A549 (cell line): Measurements from ENCODE around the gene NARS2. TPM values are rescaled to one million over a fixed set of nuclear protein-coding genes. Genes with fewer than 3 reads are reported as not detected.

Experiments used
- ATAC-seq, 2 experiments: fragments of 200-7000 bp in 1 of 2; fragments of >200 bp in 1 of 2; cut with Nextera tagmentation in 1 of 2; cut with Tn5 transposase in 1 of 2; 3 replicates each; pipeline versions ENCODE4 v1.8.0 to v1.9.1; 2018 to 2020; ENCODE audit warnings: mild to moderate bottlenecking in 1 of 2, moderate library complexity in 1 of 2
- CTCF ChIA-PET: fragments of 300-600 bp; sonication (Branson Sonifier 250); formaldehyde crosslinking; extraction: SDS; loops from one replicate; lab custom pipeline; 2021; ENCODE audit warnings: antibody characterized with exemption, inconsistent platforms; lab: Yijun Ruan, JAX
- POLR2A ChIA-PET: fragments of 350-600 bp; formaldehyde crosslinking; extraction: SDS; loops from one replicate; lab custom pipeline; 2021; ENCODE audit warnings: antibody characterized with exemption, inconsistent platforms; lab: Yijun Ruan, JAX
- DNase-seq, 2 experiments: peaks; one replicate each; pipeline versions ENCODE4 v3.0.0 to v3.0.0-alpha.2; 2011 to 2016; ENCODE audit warnings: low read depth in 1 of 2, low spot score in 1 of 2
- FAIRE-seq: peaks from 2 replicates; lab custom pipeline; 2011; peaks lifted over from hg19 to GRCh38; lab: Jason Lieb, UNC
- H3K27ac ChIP-seq, 2 experiments: fragments of >200 bp; sonication (Bioruptor Twin); formaldehyde crosslinking; 3 replicates each; pipeline ENCODE4 v1.5.1; 2016 to 2017
- H3K4me1 ChIP-seq: fragments of >200 bp; sonication (Bioruptor Twin); formaldehyde crosslinking; 3 replicates; pipeline ENCODE4 v1.6.1; 2016
- H3K4me2 ChIP-seq: fragments of >200 bp; sonication (Bioruptor Twin); formaldehyde crosslinking; 3 replicates; pipeline ENCODE4 v1.6.1; 2016
- H3K4me3 ChIP-seq: fragments of >200 bp; sonication (Bioruptor Twin); formaldehyde crosslinking; 3 replicates; pipeline ENCODE4 v1.5.1; 2016
- H3K9me3 ChIP-seq: fragments of >200 bp; sonication (Bioruptor Twin); formaldehyde crosslinking; 3 replicates; pipeline ENCODE4 v1.6.1; 2016
- BHLHE40 ChIP-seq: IDR thresholded peaks from 2 replicates; pipeline ENCODE4 v1.6.1; 2012; ENCODE audit warnings: low read depth, low read length, inconsistent platforms
- CBX8 ChIP-seq: fragments of 200-600 bp; sonication (generic); IDR thresholded peaks from 2 replicates; pipeline ENCODE4 v1.6.1; 2016
- CHD2 ChIP-seq: fragments of 150-350 bp; IDR thresholded peaks from 2 replicates; pipeline ENCODE4 v1.6.1; 2014; ENCODE audit warnings: low read length; ENCODE audit not compliant: partially characterized antibody
- EHMT2 ChIP-seq: fragments of 200-600 bp; sonication (generic); IDR thresholded peaks from 2 replicates; pipeline ENCODE4 v1.6.1; 2016; ENCODE audit warnings: antibody characterized with exemption, low read depth, mild to moderate bottlenecking, moderate library complexity
- FOSB ChIP-seq: fragments of 250-450 bp; sonication (Bioruptor Pico); IDR thresholded peaks from 2 replicates; pipeline ENCODE4 v1.5.0; 2020; ENCODE audit warnings: mild to moderate bottlenecking, moderate library complexity
- FOXS1 ChIP-seq: fragments of 250-450 bp; sonication (Bioruptor Pico); IDR thresholded peaks from 2 replicates; pipeline ENCODE4 v1.5.0; 2020; ENCODE audit warnings: mild to moderate bottlenecking, moderate library complexity
- GATA3 ChIP-seq: IDR thresholded peaks from 2 replicates; pipeline ENCODE4 v1.6.1; 2012; ENCODE audit warnings: borderline replicate concordance
- HEYL ChIP-seq: fragments of 250-450 bp; sonication (Bioruptor Pico); IDR thresholded peaks from 2 replicates; pipeline ENCODE4 v1.8.0; 2021; ENCODE audit warnings: mild to moderate bottlenecking, moderate library complexity
- HOXA7 ChIP-seq: fragments of 250-450 bp; sonication (Bioruptor Pico); IDR thresholded peaks from 2 replicates; pipeline ENCODE4 v1.5.0; 2020; ENCODE audit warnings: mild to moderate bottlenecking, moderate library complexity
- HOXB13 ChIP-seq: fragments of 250-450 bp; sonication (Bioruptor Pico); IDR thresholded peaks from 2 replicates; pipeline ENCODE4 v1.5.0; 2020; ENCODE audit warnings: low read depth, mild to moderate bottlenecking, moderate library complexity
- JUN ChIP-seq, 2 experiments: fragments of >200 bp; sonication (Bioruptor Twin); formaldehyde crosslinking; IDR thresholded peaks; 2 replicates in 1 of 2; 3 replicates in 1 of 2; pipeline ENCODE4 v1.6.1; 2016 to 2017
- KDM1A ChIP-seq: fragments of 200-600 bp; sonication (generic); IDR thresholded peaks from 2 replicates; pipeline ENCODE4 v1.6.1; 2016; ENCODE audit warnings: low read depth, mild to moderate bottlenecking
- NFE2L2 ChIP-seq: fragments of 150-350 bp; conservative IDR thresholded peaks from 2 replicates; pipeline ENCODE4 v1.6.1; 2014; ENCODE audit warnings: low read length
- PHF8 ChIP-seq: fragments of 200-600 bp; sonication (generic); IDR thresholded peaks from 2 replicates; pipeline ENCODE4 v1.6.1; 2016; ENCODE audit warnings: low read depth, mild to moderate bottlenecking, antibody characterized with exemption, moderate library complexity, borderline replicate concordance
- POLR2A ChIP-seq: IDR thresholded peaks from 2 replicates; pipeline ENCODE4 v1.6.1; 2012; ENCODE audit warnings: mild to moderate bottlenecking, low read length
- POLR2AphosphoS2 ChIP-seq: conservative IDR thresholded peaks from 2 replicates; pipeline ENCODE4 v1.6.1; 2012; ENCODE audit warnings: low read length, improper control_type of control experiment, inconsistent platforms
- RCOR1 ChIP-seq: fragments of 150-350 bp; IDR thresholded peaks from 2 replicates; pipeline ENCODE4 v1.6.1; 2014; ENCODE audit warnings: antibody characterized with exemption, low read length, low read depth
- RFX5 ChIP-seq: fragments of 450-650 bp; IDR thresholded peaks from 2 replicates; pipeline ENCODE4 v1.7.1; 2014; ENCODE audit warnings: antibody characterized with exemption, mild to moderate bottlenecking, moderate library complexity
- RNF2 ChIP-seq: fragments of 200-600 bp; sonication (generic); IDR thresholded peaks from 2 replicates; pipeline ENCODE4 v1.6.1; 2016; ENCODE audit warnings: low read depth, mild to moderate bottlenecking, antibody characterized with exemption, moderate library complexity, borderline replicate concordance
- SMC3 ChIP-seq: fragments of >200 bp; sonication (Bioruptor Twin); formaldehyde crosslinking; IDR thresholded peaks from 3 replicates; pipeline ENCODE4 v1.6.1; 2018; ENCODE audit warnings: inconsistent platforms
- ZNF302 ChIP-seq: fragments of 250-450 bp; sonication (Bioruptor Pico); IDR thresholded peaks from 2 replicates; pipeline ENCODE4 v1.9.0; 2021; ENCODE audit warnings: inconsistent platforms, mild to moderate bottlenecking, moderate library complexity
- WGBS: methylation state at CpG from one replicate; pipeline ENCODE4 v1.1.6; 2017; ENCODE audit errors: missing lambda C conversion rate; 5-methylcytosine and 5-hydroxymethylcytosine counted together
- polyA plus RNA-seq, 4 experiments: library from polyadenylated mRNA; depleted of rRNA in 3 of 4; stranded (reverse); fragments of >200 nt; fragmentation: RNase III in 1 of 4; extraction: RNeasy Plus Mini Kit Qiagen cat#74134 plus additional on column Dnase treatment in 1 of 4; gene quantifications; 2 replicates in 3 of 4; 3 replicates in 1 of 4; pipeline ENCODE4 v1.2.3, GENCODE V29; 2011 to 2017
- TF ChIP-seq, protein P1 (sequence below): fragments of >200 bp; sonication (Bioruptor Twin); formaldehyde crosslinking; IDR thresholded peaks from 2 replicates; pipeline ENCODE4 v1.6.1; 2016
- TF ChIP-seq, protein P2 (sequence below): IDR thresholded peaks from 2 replicates; pipeline ENCODE4 v1.6.1; 2012
- TF ChIP-seq, protein P3 (sequence below): fragments of 200-600 bp; sonication (generic); IDR thresholded peaks from 2 replicates; pipeline ENCODE4 v1.6.1; 2016; ENCODE audit warnings: antibody characterized with exemption, mild to moderate bottlenecking, moderate library complexity

NARS2 gene
- polyA plus RNA-seq, 2 of the 4 experiments (the other 2 are of a cell fraction): 29.7 to 57.7 TPM

DNA sequence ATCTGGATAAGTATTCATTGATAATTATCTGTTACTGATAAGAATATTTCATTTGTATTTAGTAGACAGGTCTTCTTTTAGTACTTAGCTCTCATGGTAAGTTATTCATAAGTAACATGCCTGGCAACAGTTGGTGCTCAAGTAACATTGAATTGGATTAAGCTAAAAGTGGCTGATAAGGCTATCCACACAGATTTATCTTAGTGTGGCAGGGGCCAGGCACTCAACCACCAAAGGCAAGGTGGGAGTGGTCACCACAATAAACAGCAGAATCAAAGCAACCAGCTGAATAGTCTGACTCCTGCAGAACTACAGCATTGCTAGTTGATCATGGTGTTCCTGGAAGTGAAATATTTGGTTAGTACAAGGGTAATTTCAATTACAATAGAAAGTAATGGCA lies 33.0 kb upstream of the NARS2 start:
- FAIRE-seq (no peak), ATAC-seq (no peak), DNase-seq (no peak)
- CTCF ChIA-PET: no interaction called here
- H3K4me1 ChIP-seq: no peaks in the 10 kb centered on the region
- no peak overlapping the region for H3K4me3 ChIP-seq
- H3K27ac ChIP-seq: no peak overlapping the region
- no peak overlapping the region for H3K4me2 ChIP-seq
- POLR2A ChIA-PET: no interaction called here
- no peaks in the 10 kb centered on the region for H3K9me3 ChIP-seq
- TF ChIP-seq, protein P1, sequence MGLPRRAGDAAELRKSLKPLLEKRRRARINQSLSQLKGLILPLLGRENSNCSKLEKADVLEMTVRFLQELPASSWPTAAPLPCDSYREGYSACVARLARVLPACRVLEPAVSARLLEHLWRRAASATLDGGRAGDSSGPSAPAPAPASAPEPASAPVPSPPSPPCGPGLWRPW: no peak
- TF ChIP-seq EHMT2 (no peak), JUN (IDR thresholded peaks at IDR 0.05) (no peak), HOXB13 (CRISPR knock-in tag) (no peak), RNF2 (no peak), POLR2AphosphoS2 (no peak), RCOR1 (no peak), HEYL (CRISPR knock-in tag) (no peak)
- TF ChIP-seq, protein P2, sequence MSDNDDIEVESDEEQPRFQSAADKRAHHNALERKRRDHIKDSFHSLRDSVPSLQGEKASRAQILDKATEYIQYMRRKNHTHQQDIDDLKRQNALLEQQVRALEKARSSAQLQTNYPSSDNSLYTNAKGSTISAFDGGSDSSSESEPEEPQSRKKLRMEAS: no peak

DNA sequence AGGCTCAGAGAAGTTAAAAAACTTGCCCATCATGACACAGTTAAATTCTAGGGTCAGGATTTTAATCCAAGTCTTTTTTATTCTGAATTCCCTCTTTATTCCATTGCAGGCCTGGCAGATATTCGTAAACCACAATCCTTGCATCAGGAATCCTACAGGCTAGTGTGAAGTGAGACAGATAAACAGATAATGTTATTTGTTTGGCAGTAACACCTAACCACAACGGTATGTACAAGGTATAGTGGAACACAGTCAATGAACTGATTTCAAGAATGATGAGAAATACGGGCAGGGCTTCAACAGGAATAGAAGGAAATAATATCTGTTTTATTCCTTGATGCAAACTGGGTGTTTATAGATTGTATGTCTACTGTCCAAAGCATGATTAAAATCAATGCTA lies 32.0 kb upstream of the NARS2 start:
- FAIRE-seq (no peak), ATAC-seq (no peak)

DNA sequence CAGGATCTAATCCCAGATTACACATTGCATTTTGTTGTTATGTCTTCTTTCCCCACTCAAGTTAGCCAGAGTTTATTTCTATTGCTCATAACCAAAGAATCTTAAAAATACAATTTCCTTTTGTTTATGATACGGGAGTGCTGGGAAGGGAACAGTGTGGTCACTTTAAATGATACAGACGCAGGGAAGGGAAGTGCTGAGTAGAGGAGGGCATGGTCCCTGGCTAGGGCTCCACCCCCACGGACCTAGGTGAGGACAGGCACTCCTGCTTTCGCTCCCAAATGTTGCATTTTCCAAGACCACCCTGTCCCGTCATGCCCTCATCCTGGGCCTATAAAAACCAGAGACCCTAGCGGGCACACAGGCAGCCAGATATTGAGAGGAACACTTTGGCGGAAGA lies 30.6 kb upstream of the NARS2 start:
- Histone ChIP-seq H3K9me3 (no peaks in the 10 kb centered on the region), H3K4me3 (no peak overlapping the region), H3K4me2 (no peak overlapping the region), H3K27ac (no peak overlapping the region), H3K4me1 (no peaks in the 10 kb centered on the region)
- DNase-seq (no peak), FAIRE-seq (no peak), ATAC-seq (no peak)
- ChIA-PET CTCF (no interaction called here), POLR2A (no interaction called here)
- TF ChIP-seq FOXS1 (CRISPR knock-in tag) (no peak), KDM1A (no peak), POLR2A (no peak), PHF8 (no peak), RFX5 (no peak), FOSB (CRISPR knock-in tag) (no peak), BHLHE40 (no peak), GATA3 (no peak), SMC3 (no peak)
- TF ChIP-seq, protein P3, sequence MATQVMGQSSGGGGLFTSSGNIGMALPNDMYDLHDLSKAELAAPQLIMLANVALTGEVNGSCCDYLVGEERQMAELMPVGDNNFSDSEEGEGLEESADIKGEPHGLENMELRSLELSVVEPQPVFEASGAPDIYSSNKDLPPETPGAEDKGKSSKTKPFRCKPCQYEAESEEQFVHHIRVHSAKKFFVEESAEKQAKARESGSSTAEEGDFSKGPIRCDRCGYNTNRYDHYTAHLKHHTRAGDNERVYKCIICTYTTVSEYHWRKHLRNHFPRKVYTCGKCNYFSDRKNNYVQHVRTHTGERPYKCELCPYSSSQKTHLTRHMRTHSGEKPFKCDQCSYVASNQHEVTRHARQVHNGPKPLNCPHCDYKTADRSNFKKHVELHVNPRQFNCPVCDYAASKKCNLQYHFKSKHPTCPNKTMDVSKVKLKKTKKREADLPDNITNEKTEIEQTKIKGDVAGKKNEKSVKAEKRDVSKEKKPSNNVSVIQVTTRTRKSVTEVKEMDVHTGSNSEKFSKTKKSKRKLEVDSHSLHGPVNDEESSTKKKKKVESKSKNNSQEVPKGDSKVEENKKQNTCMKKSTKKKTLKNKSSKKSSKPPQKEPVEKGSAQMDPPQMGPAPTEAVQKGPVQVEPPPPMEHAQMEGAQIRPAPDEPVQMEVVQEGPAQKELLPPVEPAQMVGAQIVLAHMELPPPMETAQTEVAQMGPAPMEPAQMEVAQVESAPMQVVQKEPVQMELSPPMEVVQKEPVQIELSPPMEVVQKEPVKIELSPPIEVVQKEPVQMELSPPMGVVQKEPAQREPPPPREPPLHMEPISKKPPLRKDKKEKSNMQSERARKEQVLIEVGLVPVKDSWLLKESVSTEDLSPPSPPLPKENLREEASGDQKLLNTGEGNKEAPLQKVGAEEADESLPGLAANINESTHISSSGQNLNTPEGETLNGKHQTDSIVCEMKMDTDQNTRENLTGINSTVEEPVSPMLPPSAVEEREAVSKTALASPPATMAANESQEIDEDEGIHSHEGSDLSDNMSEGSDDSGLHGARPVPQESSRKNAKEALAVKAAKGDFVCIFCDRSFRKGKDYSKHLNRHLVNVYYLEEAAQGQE: no peak
- TF ChIP-seq, protein P2: no peak
- 40% methylated on average over 7 of the region's 7 CpGs for WGBS

More for the DNA sequence above, 32.0 kb upstream of the NARS2 start:
- ChIA-PET POLR2A (no interaction called here), CTCF (interaction anchor here (0.7 kb wide), 1 partner anchor 42 kb away, joined by 3 read pairs; no protein-coding TSS in a partner anchor)
- H3K9me3 ChIP-seq: no peaks in the 10 kb centered on the region
- no peaks in the 10 kb centered on the region for H3K4me1 ChIP-seq
- no peak overlapping the region for H3K4me3 ChIP-seq
- no peak overlapping the region for H3K4me2 ChIP-seq
- DNase-seq: no peak
- 33% methylated on average over 3 of the region's 3 CpGs for WGBS
- H3K27ac ChIP-seq: no peak overlapping the region
- TF ChIP-seq FOXS1 (CRISPR knock-in tag): no peak
- no peak for TF ChIP-seq CHD2
- no peak for TF ChIP-seq ZNF302
- no peak for TF ChIP-seq CBX8
- no peak for TF ChIP-seq JUN (IDR thresholded peaks at IDR 0.05)
- TF ChIP-seq RFX5: no peak
- TF ChIP-seq, protein P3: no peak
- no peak for TF ChIP-seq NFE2L2
- no peak for TF ChIP-seq HOXA7
- TF ChIP-seq, all 56 proteins: peak for 0
